GM13976 (cell line): Measurements from ENCODE around the gene SRSF2.

Experiments
- DNase-seq: peaks from one replicate; pipeline ENCODE4 v3.0.0; 2012; ENCODE audit warnings: low spot score
- CTCF ChIP-seq: IDR thresholded peaks from 2 replicates; pipeline ENCODE4 v1.5.1; 2012; ENCODE audit warnings: borderline replicate concordance, mild to moderate bottlenecking; ENCODE audit not compliant: insufficient read depth; ENCODE audit errors: extremely low read depth, missing control alignments, control extremely low read depth
- in situ Hi-C: fragments of 300-500 bp; cut with MboI; formaldehyde crosslinking; loops from one replicate; pipeline ENCODE4 v1.12.0; 2022; ENCODE audit warnings: low sequenced_read_pairs, mixed read lengths, inconsistent platforms; ENCODE audit not compliant: unreplicated experiment

Gene SRSF2

GRCh38 chr17:76690596-76691280 lies 46.4 kb downstream of the SRSF2 start:
- no peak for DNase-seq
- in situ Hi-C loops: no loop called here
- no peak for TF ChIP-seq CTCF

GRCh38 chr17:76689859-76690258 lies 47.3 kb downstream of the SRSF2 start:
- TF ChIP-seq CTCF: no peak
- in situ Hi-C loops: no loop called here
- DNase-seq: no peak

GRCh38 chr17:76688165-76688622 lies 48.9 kb downstream of the SRSF2 start:
- in situ Hi-C loops: no loop called here
- DNase-seq: no peak
- TF ChIP-seq CTCF: no peak

GRCh38 chr17:76687298-76688164 lies 49.6 kb downstream of the SRSF2 start:
- TF ChIP-seq CTCF: no peak
- no peak for DNase-seq
- in situ Hi-C loops: no loop called here

- in situ Hi-C loops: no loop called here
- no peak for DNase-seq
- TF ChIP-seq CTCF: no peak
Measured at GRCh38 chr17:76686538-76687297, 50.4 kb downstream of the SRSF2 start.

- in situ Hi-C loops: no loop called here
- DNase-seq: no peak
- TF ChIP-seq CTCF: no peak
Measured at GRCh38 chr17:76685846-76686245, 51.3 kb downstream of the SRSF2 start.
